Globus pallidus (tissue), 1 donor: ENCODE data around the gene TMEM215.
"Not testable (repeated sequence)": the region's sequence is repeated elsewhere in the genome, so short reads cannot be mapped to it uniquely, and the experiment has no call there.

Experiments
- DNase-seq: peaks from one replicate; pipeline ENCODE4 v3.0.0-alpha.2; 2015; ENCODE audit warnings: low spot score

Gene TMEM215

GRCh38 chr9:32783168-32783891 lies at the start of gene TMEM215:
Gene TMEM215 (plus strand): TSS chr9:32783540. CDS start chr9:32784184, 644 bp downstream.
- DNase-seq: no peak

- no peak for DNase-seq
These were observed 47.9 kb upstream of the TMEM215 start for GRCh38 chr9:32735476-32735875.

GRCh38 chr9:32737378-32737777 lies 46.0 kb upstream of the TMEM215 start:
- DNase-seq: no peak

GRCh38 chr9:32738501-32739172 lies 44.7 kb upstream of the TMEM215 start:
- no peak for DNase-seq

GRCh38 chr9:32741706-32742105 lies 41.6 kb upstream of the TMEM215 start:
- DNase-seq: no peak

GRCh38 chr9:32742296-32742695 lies 41.0 kb upstream of the TMEM215 start:
- no peak for DNase-seq

GRCh38 chr9:32748013-32748412 lies 35.3 kb upstream of the TMEM215 start:
- DNase-seq: no peak

GRCh38 chr9:32755730-32756129 lies 27.6 kb upstream of the TMEM215 start:
- no peak for DNase-seq

GRCh38 chr9:32764139-32764538 lies 19.2 kb upstream of the TMEM215 start:
- DNase-seq: no peak

- no peak for DNase-seq
These were observed 8.1 kb upstream of the TMEM215 start for GRCh38 chr9:32775283-32775682.

GRCh38 chr9:32776201-32776600 lies 7.1 kb upstream of the TMEM215 start:
- DNase-seq: no peak

GRCh38 chr9:32782476-32783167 lies 718 bp upstream of the TMEM215 start:
- DNase-seq: no peak

GRCh38 chr9:32787816-32788215 lies 4.5 kb downstream of the TMEM215 start:
- DNase-seq: no peak

- not testable (repeated sequence) for DNase-seq
These were observed 12.7 kb downstream of the TMEM215 start for GRCh38 chr9:32796015-32796414.

GRCh38 chr9:32801530-32801929 lies 18.2 kb downstream of the TMEM215 start:
- DNase-seq: no peak

- no peak for DNase-seq
These were observed 23.9 kb downstream of the TMEM215 start for GRCh38 chr9:32807217-32807616.

- no peak for DNase-seq
These were observed 27.9 kb downstream of the TMEM215 start for GRCh38 chr9:32811246-32811645.

- DNase-seq: no peak
These were observed 37.0 kb downstream of the TMEM215 start for GRCh38 chr9:32820322-32820721.

- DNase-seq: no peak
These were observed 39.8 kb downstream of the TMEM215 start for GRCh38 chr9:32823101-32823500.

- no peak for DNase-seq
These were observed 40.2 kb downstream of the TMEM215 start for GRCh38 chr9:32823551-32823950.

- no peak for DNase-seq
These were observed 41.9 kb downstream of the TMEM215 start for GRCh38 chr9:32825203-32825602.

GRCh38 chr9:32828861-32829260 lies 45.5 kb downstream of the TMEM215 start:
- DNase-seq: no peak

GRCh38 chr9:32832346-32832745 lies 49.0 kb downstream of the TMEM215 start:
- DNase-seq: no peak
